Endothelial cell of umbilical vein (primary cell): ENCODE data around the gene CHST8. TPM values are rescaled to one million over a fixed set of nuclear protein-coding genes. Genes with fewer than 3 reads are reported as not detected.

Source experiments
- BruUV-seq: library from RNA; stranded (reverse); fragments of 400-500 nt; replicated peaks from 2 replicates; lab custom pipeline; 2021; lab: Mats Ljungman, UMichigan
- CTCF ChIA-PET: fragments of 300-600, 350-600 bp; sonication (Branson Sonifier 250); formaldehyde crosslinking; loops from one replicate; lab custom pipeline; 2021; ENCODE audit warnings: antibody characterized with exemption, inconsistent platforms; lab: Charles Lee
- POLR2A ChIA-PET: fragments of 300-600, 350-600 bp; sonication (Branson Sonifier 250); formaldehyde crosslinking; loops from one replicate; lab custom pipeline; 2021; ENCODE audit warnings: antibody characterized with exemption, inconsistent platforms; lab: Charles Lee
- DNase-seq: peaks from one replicate; pipeline ENCODE4 v3.0.0-alpha.2; 2011; ENCODE audit warnings: low read depth, low spot score
- FAIRE-seq: peaks from 2 replicates; lab custom pipeline; 2011; peaks lifted over from hg19 to GRCh38; lab: Jason Lieb, UNC
- H2AFZ ChIP-seq: 2 replicates; pipeline ENCODE4 v1.6.0; 2012; ENCODE audit warnings: low read depth, low read length, control low read depth, inconsistent platforms
- H3K27ac ChIP-seq: 2 replicates; pipeline ENCODE4 v1.5.1; 2011; ENCODE audit warnings: low read depth, mild to moderate bottlenecking, control low read depth, low read length, moderate library complexity; ENCODE audit not compliant: insufficient read depth
- H3K27me3 ChIP-seq, 2 experiments: 2 replicates each; pipeline versions ENCODE4 v1.6.0 to v1.6.1; 2011; ENCODE audit warnings: low read length in 2 of 2, mixed read lengths in 1 of 2; ENCODE audit not compliant: control insufficient read depth in 2 of 2, insufficient read depth in 2 of 2
- H3K36me3 ChIP-seq, 2 experiments: 2 replicates in 1 of 2; 3 replicates in 1 of 2; pipeline ENCODE4 v1.5.1; 2011; ENCODE audit warnings: low read length in 2 of 2, mild to moderate bottlenecking in 1 of 2, moderate library complexity in 1 of 2; ENCODE audit not compliant: control insufficient read depth in 2 of 2, insufficient read depth in 2 of 2; ENCODE audit errors: extremely low read depth in 1 of 2
- H3K4me1 ChIP-seq: 3 replicates; pipeline ENCODE4 v1.5.1; 2011; ENCODE audit warnings: mild to moderate bottlenecking, low read length; ENCODE audit not compliant: control insufficient read depth, insufficient read depth; ENCODE audit errors: extremely low read depth
- H3K4me2 ChIP-seq: 2 replicates; pipeline ENCODE4 v1.6.1; 2011; ENCODE audit warnings: low read length, control low read depth, mixed read lengths; ENCODE audit not compliant: insufficient read depth
- H3K4me3 ChIP-seq, 3 experiments: fragments of 200-600 bp in 1 of 3; sonication (generic), shearing (Covaris generic) in 1 of 3; replicated peaks in 1 of 3; 2 replicates each; pipeline ENCODE4 v1.5.1; 2011 to 2016; ENCODE audit warnings: control low read depth in 3 of 3, low read length in 3 of 3, mild to moderate bottlenecking in 2 of 3, inconsistent platforms in 1 of 3, low read depth in 1 of 3, moderate library complexity in 1 of 3; ENCODE audit not compliant: insufficient read depth in 1 of 3
- H3K79me2 ChIP-seq: 2 replicates; pipeline ENCODE4 v1.6.0; 2012; ENCODE audit warnings: low read length, inconsistent platforms; ENCODE audit not compliant: control insufficient read depth, insufficient read depth
- H3K9ac ChIP-seq: replicated peaks from 2 replicates; pipeline ENCODE3; 2011; ENCODE audit warnings: low read length, control low read depth; ENCODE audit not compliant: insufficient read depth; ENCODE audit errors: extremely low read depth
- H3K9me1 ChIP-seq: replicated peaks from 3 replicates; pipeline ENCODE4 v1.6.0; 2011; ENCODE audit warnings: mild to moderate bottlenecking, low read length; ENCODE audit not compliant: control insufficient read depth, insufficient read depth; ENCODE audit errors: extremely low read depth
- H3K9me3 ChIP-seq: replicated peaks from 2 replicates; pipeline ENCODE4 v1.5.1; 2012; ENCODE audit warnings: low read length, inconsistent platforms; ENCODE audit not compliant: control insufficient read depth, insufficient read depth
- H4K20me1 ChIP-seq: replicated peaks from 2 replicates; pipeline ENCODE3; 2011; ENCODE audit warnings: mild to moderate bottlenecking, low read length; ENCODE audit not compliant: control insufficient read depth, insufficient read depth; ENCODE audit errors: extremely low read depth
- CTCF ChIP-seq, 2 donors: IDR thresholded peaks; 1 replicate in 1 of 2; 2 replicates in 1 of 2; pipeline ENCODE4 v1.5.1; 2011; ENCODE audit warnings: low read length in 2 of 2, mild to moderate bottlenecking in 2 of 2, moderate library complexity in 2 of 2, control low read depth in 1 of 2, inconsistent platforms in 1 of 2, low read depth in 1 of 2; ENCODE audit not compliant: insufficient read depth in 1 of 2; ENCODE audit errors: extremely low read depth in 1 of 2
- EZH2 ChIP-seq: IDR thresholded peaks from 2 replicates; pipeline ENCODE4 v1.6.1; 2012; ENCODE audit warnings: borderline replicate concordance, low read depth, mild to moderate bottlenecking, moderate library complexity, low read length, inconsistent platforms; ENCODE audit not compliant: severe bottlenecking
- FOS ChIP-seq: IDR thresholded peaks from 2 replicates; pipeline ENCODE4 v1.6.1; 2011; ENCODE audit warnings: mild to moderate bottlenecking, low read length, moderate library complexity, borderline replicate concordance; ENCODE audit not compliant: insufficient read depth
- GATA2 ChIP-seq: IDR thresholded peaks from 2 replicates; pipeline ENCODE4 v1.7.0; 2011; ENCODE audit warnings: low read depth, mild to moderate bottlenecking, moderate library complexity, mixed read lengths, low read length; ENCODE audit not compliant: insufficient read length, insufficient read depth
- MAX ChIP-seq: IDR thresholded peaks from 2 replicates; pipeline ENCODE4 v1.6.1; 2011; ENCODE audit not compliant: insufficient read depth, insufficient read length
- MYC ChIP-seq: IDR thresholded peaks from one replicate; pipeline ENCODE4 v1.6.1; 2011; ENCODE audit warnings: mild to moderate bottlenecking, low read depth, low read length
- POLR2A ChIP-seq: IDR thresholded peaks from 2 replicates; pipeline ENCODE4 v1.6.1; 2012; ENCODE audit warnings: low read depth, mild to moderate bottlenecking, control low read depth, low read length
- dilution Hi-C: fragments of 300-500 bp; cut with MboI; formaldehyde crosslinking; loops from one replicate; pipeline ENCODE4 v1.15.0; 2019; ENCODE audit warnings: low sequenced_read_pairs; ENCODE audit not compliant: extremely low pct_ligation_motif_present
- intact Hi-C: fragments of 100-400 bp; cut with micrococcal nuclease; formaldehyde crosslinking; loops from one replicate; pipeline ENCODE4 v1.10.0; 2022
- polyA plus RNA-seq, 4 experiments: library from polyadenylated mRNA; depleted of rRNA in 3 of 4; stranded (reverse) in 3 of 4; unstranded in 1 of 4; fragments of >200 nt; gene quantifications; 2 replicates each; pipeline versions ENCODE4 v1.2.1 to v1.2.3, GENCODE V29; 2011 to 2012; ENCODE audit warnings: missing spikeins in 1 of 4
- total RNA-seq: library from RNA; stranded (reverse); gene quantifications from 2 replicates; pipeline ENCODE4 v1.2.3, GENCODE V29; 2021

CHST8 gene
- total and polyA plus RNA-seq, 2 donors (not counting 3 experiments of a cell fraction or from before 2014, with no cell fraction given), result not detected

- ChIA-PET POLR2A (no interaction called here), CTCF (no interaction called here)
- no peak for FAIRE-seq
- Histone ChIP-seq H3K4me2 (no peak overlapping the region), H3K79me2 (no peaks in the 10 kb centered on the region), H3K27me3 (no peaks in the 10 kb centered on the region), H2AFZ (no peak overlapping the region), H3K4me1 (no peaks in the 10 kb centered on the region), H4K20me1 (no peaks in the 10 kb centered on the region), H3K4me3 (no peak overlapping the region), H3K9ac (no peak overlapping the region), H3K9me1 (no peaks in the 10 kb centered on the region), H3K9me3 (no peaks in the 10 kb centered on the region), H3K36me3 (no peaks in the 10 kb centered on the region), H3K27ac (no peak overlapping the region)
- intact Hi-C loops (no loop called here), dilution Hi-C loops (no loop called here)
- DNase-seq, result no peak
- no TSS peak for BruUV-seq
- no peak for TF ChIP-seq CTCF (IDR thresholded peaks at IDR 0.05; ENCODE audit: extremely low read depth in 1 of 2, insufficient read depth in 1 of 2, low read depth in 1 of 2, low read length in 2 of 2)
- TF ChIP-seq EZH2, result no peak
- no peak for TF ChIP-seq MYC
- TF ChIP-seq GATA2, result no peak
- TF ChIP-seq POLR2A, result no peak
- TF ChIP-seq FOS, result no peak
- TF ChIP-seq MAX, result no peak
Measured at GRCh38 chr19:33630880-33631608, 9.3 kb downstream of the CHST8 start.
